ENCODE results near the gene MPDZ. TPM values are rescaled to one million over a fixed set of nuclear protein-coding genes. Genes with fewer than 3 reads are reported as not detected.

The MPDZ gene
- total RNA-seq, 4 donors from 2014 or later = 3.2 to 16.6 (median 5.3) TPM

GRCh38 chr9:13127131-13127530 is 152.4 kb downstream of the MPDZ start:
- TF ChIP-seq POLR2A (IDR thresholded peaks at IDR 0.05) = no peak
- TF ChIP-seq, protein P1, sequence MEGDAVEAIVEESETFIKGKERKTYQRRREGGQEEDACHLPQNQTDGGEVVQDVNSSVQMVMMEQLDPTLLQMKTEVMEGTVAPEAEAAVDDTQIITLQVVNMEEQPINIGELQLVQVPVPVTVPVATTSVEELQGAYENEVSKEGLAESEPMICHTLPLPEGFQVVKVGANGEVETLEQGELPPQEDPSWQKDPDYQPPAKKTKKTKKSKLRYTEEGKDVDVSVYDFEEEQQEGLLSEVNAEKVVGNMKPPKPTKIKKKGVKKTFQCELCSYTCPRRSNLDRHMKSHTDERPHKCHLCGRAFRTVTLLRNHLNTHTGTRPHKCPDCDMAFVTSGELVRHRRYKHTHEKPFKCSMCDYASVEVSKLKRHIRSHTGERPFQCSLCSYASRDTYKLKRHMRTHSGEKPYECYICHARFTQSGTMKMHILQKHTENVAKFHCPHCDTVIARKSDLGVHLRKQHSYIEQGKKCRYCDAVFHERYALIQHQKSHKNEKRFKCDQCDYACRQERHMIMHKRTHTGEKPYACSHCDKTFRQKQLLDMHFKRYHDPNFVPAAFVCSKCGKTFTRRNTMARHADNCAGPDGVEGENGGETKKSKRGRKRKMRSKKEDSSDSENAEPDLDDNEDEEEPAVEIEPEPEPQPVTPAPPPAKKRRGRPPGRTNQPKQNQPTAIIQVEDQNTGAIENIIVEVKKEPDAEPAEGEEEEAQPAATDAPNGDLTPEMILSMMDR (IDR thresholded peaks at IDR 0.05) = no peak
- Histone ChIP-seq H3K4me1 (no peaks in the 10 kb centered on the region), H3K36me3 (peaks cover 0 to 27% (median 0%) of the 10 kb centered on the region in 3 donors), H3K4me3 (no peak overlapping the region), H3K27me3 (no peaks in the 10 kb centered on the region), H3K9me3 (no peaks in the 10 kb centered on the region), H3K27ac (no peak overlapping the region)
- no peak for DNase-seq
- WGBS, 2 donors = 68 to 89% methylated on average over 3 of the region's 3 CpGs
- intact Hi-C loops (cut with DNase I) = no loop called here

GRCh38 chr9:13125261-13125660 is 154.2 kb downstream of the MPDZ start:
- Histone ChIP-seq H3K4me1 (no peaks in the 10 kb centered on the region), H3K27ac (no peak overlapping the region), H3K9me3 (no peaks in the 10 kb centered on the region), H3K4me3 (no peak overlapping the region), H3K36me3 (peaks cover 0 to 33% (median 0%) of the 10 kb centered on the region in 3 donors), H3K27me3 (no peaks in the 10 kb centered on the region)
- TF ChIP-seq, protein P1 (IDR thresholded peaks at IDR 0.05) = no peak
- TF ChIP-seq POLR2A (IDR thresholded peaks at IDR 0.05) = no peak
- DNase-seq = no peak
- intact Hi-C loops (cut with DNase I) = no loop called here

GRCh38 chr9:13122756-13123369 is 156.6 kb downstream of the MPDZ start:
- Histone ChIP-seq H3K4me3 (no peak overlapping the region), H3K27ac (no peak overlapping the region), H3K4me1 (no peaks in the 10 kb centered on the region), H3K27me3 (no peaks in the 10 kb centered on the region), H3K36me3 (peaks cover 0 to 33% (median 0%) of the 10 kb centered on the region in 3 donors), H3K9me3 (no peaks in the 10 kb centered on the region)
- TF ChIP-seq, protein P1 (IDR thresholded peaks at IDR 0.05) = no peak
- TF ChIP-seq POLR2A (IDR thresholded peaks at IDR 0.05) = no peak
- intact Hi-C loops (cut with DNase I) = no loop called here
- WGBS, 2 donors = 84 to 85% methylated on average over 9 of the region's 9 CpGs
- no peak for DNase-seq

- no peaks in the 10 kb centered on the region for H3K4me1 ChIP-seq
- no peak overlapping the region for H3K27ac ChIP-seq
- 66 to 69% methylated on average over 2 of the region's 2 CpGs for WGBS, 2 donors
- TF ChIP-seq POLR2A (IDR thresholded peaks at IDR 0.05) = no peak
- TF ChIP-seq, protein P1 (IDR thresholded peaks at IDR 0.05) = no peak
- intact Hi-C loops (cut with DNase I) = no loop called here
- no peaks in the 10 kb centered on the region for H3K9me3 ChIP-seq
- no peak overlapping the region for H3K4me3 ChIP-seq
- H3K27me3 ChIP-seq = no peaks in the 10 kb centered on the region
- DNase-seq = no peak
- peaks cover 0 to 21% (median 0%) of the 10 kb centered on the region in 3 donors for H3K36me3 ChIP-seq
Observed at GRCh38 chr9:13118313-13118712, 161.2 kb downstream of the MPDZ start.

DNA sequence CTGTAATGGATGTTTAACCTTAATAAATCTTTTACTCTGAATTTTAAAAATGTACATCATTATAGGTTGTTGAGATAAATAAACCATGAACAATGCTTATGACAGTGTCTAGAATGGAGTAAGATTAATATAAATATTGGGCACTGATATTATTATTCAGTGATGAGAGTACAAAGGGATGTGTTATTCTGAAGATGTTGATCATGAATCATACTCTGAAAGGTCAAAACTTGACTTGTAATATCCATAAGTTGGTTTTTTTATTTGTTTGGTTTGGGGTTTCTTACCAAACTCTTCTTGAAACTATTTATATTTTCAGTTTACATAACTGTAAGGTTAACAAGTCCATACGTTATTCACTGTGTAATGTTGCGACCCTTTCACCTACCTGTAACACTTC is 163.2 kb downstream of the MPDZ start:
- Histone ChIP-seq H3K27ac (no peak overlapping the region), H3K9me3 (no peaks in the 10 kb centered on the region), H3K4me1 (no peaks in the 10 kb centered on the region), H3K27me3 (no peaks in the 10 kb centered on the region), H3K4me3 (no peak overlapping the region), H3K36me3 (peaks cover 0 to 3% (median 0%) of the 10 kb centered on the region in 3 donors)
- no peak for TF ChIP-seq POLR2A (IDR thresholded peaks at IDR 0.05)
- TF ChIP-seq, protein P1 (IDR thresholded peaks at IDR 0.05) = no peak
- DNase-seq = no peak
- WGBS, 2 donors = 71 to 87% methylated on average over 2 of the region's 2 CpGs
- intact Hi-C loops (cut with DNase I) = no loop called here
